Transverse colon (tissue), 4 donors: Measurements from ENCODE around the gene MLF2.

ENCODE experiments used
- EP300 ChIP-seq: sonication (generic); formaldehyde crosslinking; IDR thresholded peaks from one replicate; pipeline ENCODE4 v1.6.1; 2017; ENCODE audit warnings: antibody characterized with exemption, low read depth
- POLR2AphosphoS5 ChIP-seq, 3 donors: sonication (generic); formaldehyde crosslinking; IDR thresholded peaks; one replicate each; pipeline ENCODE4 v1.6.1; 2016; ENCODE audit warnings: antibody characterized with exemption in 3 of 3
- TF ChIP-seq, protein P1 (sequence below), 5 experiments: fragments of 200-600 bp in 3 of 5; fragments of 450-650 bp in 2 of 5; sonication (generic) in 3 of 5; IDR thresholded peaks; 1 replicate in 2 of 5; 2 replicates in 3 of 5; pipeline ENCODE4 v1.5.1; 2016 to 2017; ENCODE audit warnings: antibody characterized with exemption in 5 of 5, inconsistent platforms in 3 of 5, mild to moderate bottlenecking in 2 of 5, moderate library complexity in 1 of 5

DNA sequence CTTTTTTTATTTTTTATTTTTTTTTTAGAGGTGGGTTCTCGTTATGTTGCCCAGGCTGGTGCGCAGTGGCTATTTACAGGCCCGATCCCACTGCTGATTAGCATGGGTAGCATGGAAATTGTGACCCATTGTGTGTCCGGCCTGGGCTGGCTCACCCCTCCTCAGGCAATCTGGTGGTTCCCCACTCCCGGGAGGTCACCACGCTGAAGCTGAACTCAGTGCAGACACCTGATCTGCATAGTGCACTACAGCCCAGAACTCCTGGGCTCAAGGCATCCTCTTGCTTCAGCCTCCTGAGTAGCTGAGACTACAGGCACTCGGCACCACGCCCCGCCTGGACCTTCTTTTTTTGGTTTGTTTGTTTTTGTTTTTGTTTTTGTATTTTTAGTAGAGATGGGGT is 30.9 kb upstream of the MLF2 start:
- TF ChIP-seq, protein P1, sequence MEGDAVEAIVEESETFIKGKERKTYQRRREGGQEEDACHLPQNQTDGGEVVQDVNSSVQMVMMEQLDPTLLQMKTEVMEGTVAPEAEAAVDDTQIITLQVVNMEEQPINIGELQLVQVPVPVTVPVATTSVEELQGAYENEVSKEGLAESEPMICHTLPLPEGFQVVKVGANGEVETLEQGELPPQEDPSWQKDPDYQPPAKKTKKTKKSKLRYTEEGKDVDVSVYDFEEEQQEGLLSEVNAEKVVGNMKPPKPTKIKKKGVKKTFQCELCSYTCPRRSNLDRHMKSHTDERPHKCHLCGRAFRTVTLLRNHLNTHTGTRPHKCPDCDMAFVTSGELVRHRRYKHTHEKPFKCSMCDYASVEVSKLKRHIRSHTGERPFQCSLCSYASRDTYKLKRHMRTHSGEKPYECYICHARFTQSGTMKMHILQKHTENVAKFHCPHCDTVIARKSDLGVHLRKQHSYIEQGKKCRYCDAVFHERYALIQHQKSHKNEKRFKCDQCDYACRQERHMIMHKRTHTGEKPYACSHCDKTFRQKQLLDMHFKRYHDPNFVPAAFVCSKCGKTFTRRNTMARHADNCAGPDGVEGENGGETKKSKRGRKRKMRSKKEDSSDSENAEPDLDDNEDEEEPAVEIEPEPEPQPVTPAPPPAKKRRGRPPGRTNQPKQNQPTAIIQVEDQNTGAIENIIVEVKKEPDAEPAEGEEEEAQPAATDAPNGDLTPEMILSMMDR (IDR thresholded peaks at IDR 0.05), result no peak
- TF ChIP-seq POLR2AphosphoS5 (IDR thresholded peaks at IDR 0.05), result no peak
- TF ChIP-seq EP300, result no peak
